Large intestine (tissue), 3 donors: ENCODE measurements around the gene STYXL1. TPM values are rescaled to one million over a fixed set of nuclear protein-coding genes. Genes with fewer than 3 reads are reported as not detected.
"Not testable (repeated sequence)": the region's sequence is repeated elsewhere in the genome, so short reads cannot be mapped to it uniquely, and the experiment has no call there.

ENCODE experiments used
- DNase-seq, 2 donors: peaks; one replicate each; pipeline versions ENCODE4 v3.0.0 to v3.0.0-alpha.2; 2013
- H3K27ac ChIP-seq: one replicate; pipeline ENCODE4 v1.5.1; 2013; ENCODE audit warnings: low read length
- H3K27me3 ChIP-seq: 2 replicates; pipeline ENCODE4 v1.6.1; 2013; ENCODE audit warnings: low read length; ENCODE audit not compliant: control insufficient read depth, insufficient read depth
- H3K36me3 ChIP-seq: 2 replicates; pipeline ENCODE4 v1.6.1; 2013; ENCODE audit warnings: low read length; ENCODE audit not compliant: control insufficient read depth, insufficient read depth
- H3K4me1 ChIP-seq: one replicate; pipeline ENCODE4 v1.6.1; 2013; ENCODE audit warnings: low read length; ENCODE audit not compliant: control insufficient read depth, insufficient read depth
- H3K4me3 ChIP-seq: one replicate; pipeline ENCODE4 v1.5.1; 2013; ENCODE audit warnings: low read length
- H3K9me3 ChIP-seq: one replicate; pipeline ENCODE4 v1.6.1; 2013; ENCODE audit warnings: mild to moderate bottlenecking, low read depth, low read length, moderate library complexity; ENCODE audit not compliant: control insufficient read depth
- WGBS: methylation state at CpG from one replicate; pipeline ENCODE4 v1.1.5; 2013; ENCODE audit warnings: low lambda C conversion rate; ENCODE audit not compliant: insufficient coverage; 5-methylcytosine and 5-hydroxymethylcytosine counted together
- polyA plus RNA-seq: library from polyadenylated mRNA; unstranded; fragments of 120-200 nt; gene quantifications from one replicate; pipeline ENCODE4 v1.2.1, GENCODE V29; 2013

STYXL1 gene
- polyA plus RNA-seq, 1 donor = 55.1 TPM

- H3K4me1 ChIP-seq = no peaks in the 10 kb centered on the region
- no peak overlapping the region for H3K27ac ChIP-seq
- no peaks in the 10 kb centered on the region for H3K9me3 ChIP-seq
- no peak for DNase-seq
- peaks cover 15% of the 10 kb centered on the region for H3K36me3 ChIP-seq
- H3K4me3 ChIP-seq = no peak overlapping the region
- no CpG with 5 or more reads among the region's 6 CpGs for WGBS
- H3K27me3 ChIP-seq = no peaks in the 10 kb centered on the region
Observed at GRCh38 chr7:76040126-76040525, 7.7 kb downstream of the STYXL1 start.

- H3K9me3 ChIP-seq = no peaks in the 10 kb centered on the region
- peaks cover 8% of the 10 kb centered on the region for H3K36me3 ChIP-seq
- DNase-seq = no peak
- H3K4me3 ChIP-seq = no peak overlapping the region
- no peaks in the 10 kb centered on the region for H3K4me1 ChIP-seq
- H3K27ac ChIP-seq = no peak overlapping the region
- no CpG with 5 or more reads among the region's 5 CpGs for WGBS
- no peaks in the 10 kb centered on the region for H3K27me3 ChIP-seq
Observed at GRCh38 chr7:76037310-76037709, 10.5 kb downstream of the STYXL1 start.

DNA sequence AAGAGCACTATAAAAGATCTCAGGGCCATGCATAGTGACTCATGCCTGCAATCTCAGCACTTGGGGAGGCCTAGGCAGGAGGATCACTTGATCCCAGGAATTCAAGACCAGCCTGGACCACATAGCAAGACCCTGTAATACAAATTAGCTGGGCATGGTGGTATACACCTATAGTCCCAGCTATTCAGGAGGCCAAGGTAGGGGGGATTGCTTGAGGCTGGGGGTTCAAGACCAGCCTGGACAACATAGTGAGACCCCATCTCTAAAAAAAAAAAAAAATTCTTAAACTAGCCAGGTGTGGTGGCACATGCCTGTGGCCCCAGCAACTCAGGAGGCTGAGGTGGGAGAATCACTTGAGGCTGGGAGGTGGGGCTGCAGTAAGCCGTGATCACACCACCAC lies 15.8 kb downstream of the STYXL1 start:
- Histone ChIP-seq H3K4me1 (no peaks in the 10 kb centered on the region), H3K36me3 (peaks cover 11% of the 10 kb centered on the region), H3K4me3 (no peak overlapping the region), H3K27me3 (no peaks in the 10 kb centered on the region), H3K27ac (no peak overlapping the region), H3K9me3 (no peaks in the 10 kb centered on the region)
- DNase-seq = no peak
- no CpG with 5 or more reads among the region's 1 CpG for WGBS

GRCh38 chr7:76029682-76030081 lies 18.1 kb downstream of the STYXL1 start:
- WGBS = no CpG with 5 or more reads among the region's 7 CpGs
- H3K4me1 ChIP-seq, H3K9me3 ChIP-seq, DNase-seq, H3K27ac ChIP-seq, H3K27me3 ChIP-seq, H3K4me3 ChIP-seq: not testable (repeated sequence)
- H3K36me3 ChIP-seq = peaks cover 19% of the 10 kb centered on the region

DNA sequence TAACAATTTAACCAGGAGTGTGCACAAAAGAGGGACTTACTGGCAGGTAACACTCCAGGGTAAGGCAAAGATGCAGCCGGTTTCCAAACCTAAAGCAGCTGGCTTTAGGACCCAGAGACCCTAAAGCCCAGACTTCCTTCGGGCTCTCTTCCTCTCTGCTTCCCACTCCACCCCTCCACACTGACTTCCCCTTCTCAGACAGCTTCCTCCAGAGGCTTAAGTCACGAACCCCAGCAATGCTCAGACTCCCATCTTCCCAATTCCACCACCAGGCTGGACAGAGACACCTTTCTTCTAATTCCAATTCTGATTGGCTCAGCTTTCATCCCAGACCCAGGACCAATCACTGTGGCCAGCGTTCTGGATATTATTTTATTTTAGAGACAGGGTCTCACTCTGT lies 24.8 kb downstream of the STYXL1 start:
- Histone ChIP-seq H3K4me3 (no peak overlapping the region), H3K4me1 (no peaks in the 10 kb centered on the region), H3K36me3 (peaks cover 56% of the 10 kb centered on the region), H3K9me3 (no peaks in the 10 kb centered on the region), H3K27me3 (no peaks in the 10 kb centered on the region), H3K27ac (no peak overlapping the region)
- DNase-seq = no peak
- 24% methylated on average over 2 of the region's 4 CpGs for WGBS

GRCh38 chr7:76022026-76022780 lies 25.6 kb downstream of the STYXL1 start:
- Histone ChIP-seq H3K36me3 (peaks cover 56% of the 10 kb centered on the region), H3K4me1 (no peaks in the 10 kb centered on the region), H3K27ac (no peak overlapping the region), H3K4me3 (no peak overlapping the region), H3K9me3 (no peaks in the 10 kb centered on the region), H3K27me3 (no peaks in the 10 kb centered on the region)
- no peak for DNase-seq
- WGBS = no CpG with 5 or more reads among the region's 7 CpGs

GRCh38 chr7:76020031-76020714 lies 27.6 kb downstream of the STYXL1 start:
- Histone ChIP-seq H3K9me3 (no peaks in the 10 kb centered on the region), H3K27ac (no peak overlapping the region), H3K4me3 (no peak overlapping the region), H3K4me1 (no peaks in the 10 kb centered on the region), H3K27me3 (no peaks in the 10 kb centered on the region), H3K36me3 (peaks cover 52% of the 10 kb centered on the region)
- peak; percentile 54 to 61 for DNase-seq
- no CpG with 5 or more reads among the region's 6 CpGs for WGBS

DNA sequence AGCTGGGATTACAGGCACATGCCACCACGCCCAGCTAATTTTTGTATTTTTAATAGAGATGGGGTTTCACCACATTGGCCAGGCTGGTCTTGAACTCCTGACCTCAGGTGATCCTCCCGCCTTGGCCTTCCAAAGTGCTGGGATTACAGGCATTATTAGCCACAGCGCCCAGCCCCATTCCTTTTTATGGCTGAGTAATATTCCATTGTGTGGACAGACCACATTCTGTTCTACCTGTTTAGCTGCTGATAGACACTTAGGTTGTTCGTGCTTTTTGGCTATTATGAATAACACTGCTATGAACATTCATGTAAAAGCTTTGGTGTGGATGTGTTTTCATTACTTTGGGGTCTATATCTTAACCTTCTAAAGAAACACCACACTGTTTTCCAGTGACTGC lies 29.3 kb downstream of the STYXL1 start:
- not testable (repeated sequence) for H3K4me1 ChIP-seq, H3K27me3 ChIP-seq, H3K27ac ChIP-seq, H3K4me3 ChIP-seq, H3K9me3 ChIP-seq, DNase-seq
- peaks cover 48% of the 10 kb centered on the region for H3K36me3 ChIP-seq
- WGBS = no CpG with 5 or more reads among the region's 4 CpGs

DNA sequence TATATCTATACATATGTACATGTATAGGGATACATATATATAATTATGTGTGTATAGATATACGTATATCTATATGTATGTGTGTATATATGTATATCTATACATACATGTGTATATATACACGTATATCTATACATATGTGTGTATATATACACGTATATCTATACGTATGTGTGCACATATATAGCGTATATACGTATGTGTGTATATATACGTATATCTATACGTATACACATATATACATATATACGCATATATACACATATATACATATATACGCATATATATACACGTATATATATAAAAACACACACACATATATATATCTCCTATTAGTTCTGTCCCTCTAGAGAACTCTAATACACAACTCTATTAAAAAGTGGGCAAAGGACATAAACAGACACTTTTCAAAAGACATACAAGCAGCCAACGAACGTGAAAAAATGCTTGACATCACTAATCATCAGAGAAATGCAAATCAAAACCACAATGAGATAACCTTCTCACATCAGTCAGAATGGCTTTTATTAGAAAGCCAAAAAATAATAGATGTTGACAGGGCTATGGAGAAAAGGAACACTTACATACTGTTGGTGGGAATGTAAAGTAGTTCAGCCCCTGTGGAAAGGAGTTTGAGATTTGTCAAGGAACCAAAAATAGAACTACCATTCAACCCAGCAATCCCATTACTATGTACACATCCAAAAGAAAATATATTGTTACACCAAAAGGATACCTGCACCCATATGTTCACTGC lies 31.4 kb downstream of the STYXL1 start:
- no peak overlapping the region for H3K4me3 ChIP-seq
- WGBS = no CpG with 5 or more reads among the region's 13 CpGs
- peaks cover 41% of the 10 kb centered on the region for H3K36me3 ChIP-seq
- no peaks in the 10 kb centered on the region for H3K9me3 ChIP-seq
- no peak overlapping the region for H3K27ac ChIP-seq
- DNase-seq = no peak
- no peaks in the 10 kb centered on the region for H3K4me1 ChIP-seq
- H3K27me3 ChIP-seq = no peaks in the 10 kb centered on the region

GRCh38 chr7:76011442-76011861 lies 36.3 kb downstream of the STYXL1 start:
- no peaks in the 10 kb centered on the region for H3K27me3 ChIP-seq
- no peak for DNase-seq
- H3K4me1 ChIP-seq = no peaks in the 10 kb centered on the region
- H3K36me3 ChIP-seq = peaks cover 17% of the 10 kb centered on the region
- no peak overlapping the region for H3K27ac ChIP-seq
- H3K9me3 ChIP-seq = no peaks in the 10 kb centered on the region
- no CpG with 5 or more reads among the region's 8 CpGs for WGBS
- H3K4me3 ChIP-seq = no peak overlapping the region
